Thoracic aorta (tissue), 2 donors: ENCODE measurements around the gene RAI1. TPM values are rescaled to one million over a fixed set of nuclear protein-coding genes. Genes with fewer than 3 reads are reported as not detected.

ENCODE experiments used
- ATAC-seq: fragments of 150-250 bp; one replicate; pipeline ENCODE4 v1.8.0; 2017; ENCODE audit warnings: low read depth; ENCODE audit not compliant: insufficient number of reproducible peaks, low FRiP score
- DNase-seq: peaks from one replicate; pipeline ENCODE4 v3.0.0-alpha.2; 2020; ENCODE audit warnings: low spot score
- H3K27ac ChIP-seq, 2 donors: fragments of 200-600 bp; sonication (generic); 1 replicate in 1 of 2; 2 replicates in 1 of 2; pipeline ENCODE4 v1.5.1; 2016; ENCODE audit warnings: mild to moderate bottlenecking in 2 of 2, moderate library complexity in 2 of 2
- H3K27me3 ChIP-seq: fragments of 200-600 bp; sonication (generic); replicated peaks from 2 replicates; pipeline ENCODE4 v1.6.0; 2016; ENCODE audit warnings: mild to moderate bottlenecking; ENCODE audit not compliant: insufficient read depth
- H3K36me3 ChIP-seq: fragments of 200-600 bp; sonication (generic); one replicate; pipeline ENCODE4 v1.5.1; 2016
- H3K4me1 ChIP-seq, 2 donors: fragments of 200-600 bp; sonication (generic); 1 replicate in 1 of 2; 2 replicates in 1 of 2; pipeline versions ENCODE4 v1.5.1 to v1.6.0; 2016; ENCODE audit warnings: low read depth in 2 of 2, mild to moderate bottlenecking in 1 of 2; ENCODE audit not compliant: control insufficient read depth in 1 of 2
- H3K4me3 ChIP-seq: fragments of 200-600 bp; sonication (generic); 2 replicates; pipeline ENCODE4 v1.5.1; 2016; ENCODE audit warnings: mild to moderate bottlenecking
- H3K9me3 ChIP-seq: fragments of 200-600 bp; sonication (generic); 2 replicates; pipeline ENCODE4 v1.5.1; 2016
- total RNA-seq, 2 donors: library from RNA; depleted of rRNA; stranded (reverse); fragments of >200 nt; gene quantifications; one replicate each; pipeline versions ENCODE4 v1.1.0 to v1.2.3, GENCODE V29; 2016
- TF ChIP-seq, protein P1 (sequence below): fragments of 200-600 bp; sonication (generic); IDR thresholded peaks from one replicate; pipeline ENCODE4 v1.5.1; 2019; ENCODE audit warnings: antibody characterized with exemption

Gene RAI1
- total RNA-seq, 2 donors from 2014 or later, result 21.0 to 31.5 TPM

DNA sequence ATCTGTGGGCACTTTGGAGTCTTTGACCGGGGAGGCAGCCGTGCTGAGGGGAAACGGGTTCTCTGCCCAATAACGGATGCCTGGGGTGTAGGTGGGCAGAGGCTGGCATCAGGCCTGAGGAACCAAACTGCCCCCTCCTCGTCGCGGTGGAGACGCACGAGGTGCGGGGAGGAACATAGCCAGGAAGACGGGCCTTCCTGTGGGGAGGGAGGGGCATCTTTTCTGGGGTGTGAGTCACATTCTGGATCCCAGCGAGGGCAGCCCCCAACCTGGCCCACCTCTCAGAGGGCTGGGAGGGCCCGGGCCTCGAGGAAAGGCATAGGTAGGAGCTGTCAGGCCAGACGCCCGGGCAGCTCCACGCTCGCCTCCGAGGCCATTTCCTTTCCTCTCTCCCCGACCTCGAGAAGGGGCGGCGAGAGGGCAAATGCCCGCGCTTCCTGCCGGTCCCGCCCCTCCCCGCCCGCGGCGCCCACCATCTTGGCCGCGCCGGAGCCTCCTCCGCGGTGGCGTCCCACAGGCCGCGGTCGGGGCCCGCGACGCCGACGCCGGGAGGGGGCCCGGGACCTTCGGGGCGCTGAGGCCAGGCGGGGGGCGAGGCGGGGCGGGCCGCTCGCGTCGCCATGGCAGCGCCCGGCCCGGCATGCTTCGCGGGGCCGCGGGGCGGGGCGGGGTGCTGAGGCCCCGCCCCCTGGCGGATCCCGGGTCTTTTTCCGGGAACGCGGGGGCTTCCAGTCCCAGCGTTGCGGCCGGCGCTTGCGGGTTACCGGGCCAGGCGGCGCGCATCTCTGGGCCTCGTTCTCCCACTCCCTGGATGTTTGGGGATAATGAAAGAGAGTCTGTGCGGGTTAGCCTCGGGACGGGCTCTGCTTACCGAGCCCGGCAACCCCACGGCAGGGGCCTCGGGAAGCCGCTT is 13.2 kb downstream of the RAI1 start:
- Histone ChIP-seq H3K4me3 (peak overlapping the region; percentile 91), H3K4me1 (peaks cover 33 to 74% of the 10 kb centered on the region in 2 donors), H3K9me3 (no peaks in the 10 kb centered on the region), H3K27me3 (no peaks in the 10 kb centered on the region), H3K27ac (peak overlapping the region; percentile 93 to 98), H3K36me3 (no peaks in the 10 kb centered on the region)
- TF ChIP-seq, protein P1, sequence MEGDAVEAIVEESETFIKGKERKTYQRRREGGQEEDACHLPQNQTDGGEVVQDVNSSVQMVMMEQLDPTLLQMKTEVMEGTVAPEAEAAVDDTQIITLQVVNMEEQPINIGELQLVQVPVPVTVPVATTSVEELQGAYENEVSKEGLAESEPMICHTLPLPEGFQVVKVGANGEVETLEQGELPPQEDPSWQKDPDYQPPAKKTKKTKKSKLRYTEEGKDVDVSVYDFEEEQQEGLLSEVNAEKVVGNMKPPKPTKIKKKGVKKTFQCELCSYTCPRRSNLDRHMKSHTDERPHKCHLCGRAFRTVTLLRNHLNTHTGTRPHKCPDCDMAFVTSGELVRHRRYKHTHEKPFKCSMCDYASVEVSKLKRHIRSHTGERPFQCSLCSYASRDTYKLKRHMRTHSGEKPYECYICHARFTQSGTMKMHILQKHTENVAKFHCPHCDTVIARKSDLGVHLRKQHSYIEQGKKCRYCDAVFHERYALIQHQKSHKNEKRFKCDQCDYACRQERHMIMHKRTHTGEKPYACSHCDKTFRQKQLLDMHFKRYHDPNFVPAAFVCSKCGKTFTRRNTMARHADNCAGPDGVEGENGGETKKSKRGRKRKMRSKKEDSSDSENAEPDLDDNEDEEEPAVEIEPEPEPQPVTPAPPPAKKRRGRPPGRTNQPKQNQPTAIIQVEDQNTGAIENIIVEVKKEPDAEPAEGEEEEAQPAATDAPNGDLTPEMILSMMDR, result no peak
- peak; percentile 36 for DNase-seq
- peak; percentile 59 for ATAC-seq

DNA sequence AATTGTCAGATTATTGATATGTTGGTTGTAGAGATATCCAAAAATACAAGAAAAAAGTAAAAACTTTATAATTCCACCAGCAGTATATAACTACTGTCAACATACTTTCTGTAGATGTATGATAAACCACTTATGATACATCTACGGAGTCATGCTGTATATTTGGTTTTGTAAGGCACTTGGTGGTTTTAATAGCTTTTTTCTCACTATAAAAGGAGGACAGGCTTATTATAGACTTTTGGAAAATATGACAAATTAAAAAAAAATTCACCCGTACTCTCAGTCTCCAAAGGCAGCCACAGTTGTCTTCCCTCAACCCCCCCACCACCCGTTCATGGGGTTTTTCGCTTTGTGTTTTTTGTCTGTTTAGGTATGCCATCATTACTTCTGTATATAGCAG is 14.8 kb downstream of the RAI1 start:
- no peaks in the 10 kb centered on the region for H3K27me3 ChIP-seq
- DNase-seq, result no peak
- TF ChIP-seq, protein P1, result no peak
- H3K4me1 ChIP-seq, result peaks cover 33 to 87% of the 10 kb centered on the region in 2 donors
- H3K27ac ChIP-seq, result peak overlapping the region; percentile 93 to 98
- no peak for ATAC-seq
- H3K36me3 ChIP-seq, result no peaks in the 10 kb centered on the region
- H3K4me3 ChIP-seq, result peak overlapping the region; percentile 91
- no peaks in the 10 kb centered on the region for H3K9me3 ChIP-seq

DNA sequence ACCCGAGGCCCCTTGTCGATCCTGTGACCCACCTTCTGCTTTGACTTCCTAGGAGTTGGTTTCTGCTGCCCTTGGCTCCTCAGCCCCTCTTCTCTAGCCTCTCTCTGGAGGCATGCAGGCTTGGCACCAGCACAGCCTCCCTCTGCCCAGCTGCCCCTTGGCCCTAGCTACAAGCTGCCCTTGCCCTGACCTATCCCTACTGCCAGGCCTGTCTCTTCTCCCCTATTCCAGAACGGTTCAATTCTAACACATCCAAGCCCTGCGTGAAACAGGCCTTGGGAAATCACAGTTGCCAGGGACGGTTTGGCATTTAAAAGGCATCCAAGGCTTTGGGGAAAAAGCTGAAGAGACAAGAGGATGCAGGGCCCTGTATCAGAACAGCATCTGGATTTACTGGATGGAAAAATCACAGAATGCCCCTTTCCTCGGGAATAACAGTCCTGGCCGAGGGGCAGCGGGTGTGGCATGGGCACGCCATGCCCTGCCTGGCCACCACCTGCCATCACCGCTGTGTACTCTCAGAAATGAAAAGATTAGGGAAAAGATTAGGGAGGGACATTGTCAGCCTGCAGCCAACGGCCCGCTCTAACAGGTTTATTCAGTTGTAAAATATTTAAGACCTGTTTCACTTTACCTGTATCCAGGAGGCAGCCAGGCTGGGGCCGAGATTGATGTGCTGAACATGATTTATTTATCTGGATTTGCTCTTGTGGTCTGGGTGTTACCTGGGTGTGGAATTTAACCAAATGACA is 15.8 kb downstream of the RAI1 start:
- Histone ChIP-seq H3K4me3 (no peak overlapping the region), H3K27me3 (no peaks in the 10 kb centered on the region), H3K9me3 (no peaks in the 10 kb centered on the region), H3K27ac (peak overlapping the region; percentile 93 to 98), H3K4me1 (peaks cover 33 to 78% of the 10 kb centered on the region in 2 donors), H3K36me3 (no peaks in the 10 kb centered on the region)
- TF ChIP-seq, protein P1, result no peak
- ATAC-seq, result no peak
- no peak for DNase-seq

DNA sequence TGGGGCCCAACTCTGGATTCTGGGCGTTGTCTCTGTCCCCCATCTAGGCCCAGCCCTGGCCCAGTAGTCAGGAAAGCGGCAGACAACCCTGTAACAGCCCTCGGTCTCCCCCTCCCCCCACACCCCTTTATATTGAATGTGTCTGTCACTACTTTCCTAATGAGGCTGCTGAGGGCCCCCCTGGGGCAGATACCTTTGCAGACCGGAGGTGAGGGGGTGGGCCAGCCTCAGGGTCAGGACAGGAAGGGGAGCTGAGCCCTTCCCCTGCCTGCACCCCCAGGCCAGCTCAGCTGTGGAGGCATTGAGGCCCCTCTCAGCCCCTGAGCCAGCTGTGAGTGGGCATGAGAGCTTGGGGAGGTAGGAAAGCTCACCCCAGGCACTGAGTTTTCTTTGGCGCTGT is 17.1 kb downstream of the RAI1 start:
- Histone ChIP-seq H3K9me3 (no peaks in the 10 kb centered on the region), H3K36me3 (no peaks in the 10 kb centered on the region), H3K27ac (peak overlapping the region in 1 of 2 donors; percentile 26), H3K4me3 (no peak overlapping the region), H3K27me3 (no peaks in the 10 kb centered on the region), H3K4me1 (peaks cover 27 to 65% of the 10 kb centered on the region in 2 donors)
- TF ChIP-seq, protein P1, result no peak
- DNase-seq, result no peak
- ATAC-seq, result no peak

DNA sequence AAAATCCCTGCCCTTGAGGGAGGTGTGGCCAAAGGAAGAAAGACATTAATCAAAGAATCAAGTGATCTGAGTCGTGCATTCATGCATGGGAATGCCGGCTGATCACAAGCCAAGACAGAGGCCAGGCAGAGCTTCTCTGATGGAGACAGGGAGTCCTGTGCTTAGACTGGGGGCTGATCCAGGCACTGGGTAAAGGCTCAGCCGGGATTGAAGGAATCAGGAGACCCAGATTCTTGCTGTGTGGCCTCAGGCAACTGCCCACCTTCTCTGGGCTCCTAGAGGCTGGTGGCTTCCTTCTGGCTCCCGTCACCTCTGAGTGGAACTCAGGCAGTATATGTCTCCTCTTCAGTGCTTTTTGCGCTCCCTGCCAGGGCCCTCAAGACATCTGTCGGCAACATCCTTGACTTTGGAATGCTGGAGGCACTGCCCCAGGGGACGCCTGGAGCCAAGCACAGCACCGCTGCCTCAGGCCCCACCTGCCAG is 17.7 kb downstream of the RAI1 start:
- ATAC-seq, result no peak
- peak overlapping the region in 1 of 2 donors; percentile 26 for H3K27ac ChIP-seq
- TF ChIP-seq, protein P1, result no peak
- H3K36me3 ChIP-seq, result no peaks in the 10 kb centered on the region
- H3K27me3 ChIP-seq, result no peaks in the 10 kb centered on the region
- H3K4me3 ChIP-seq, result no peak overlapping the region
- no peaks in the 10 kb centered on the region for H3K9me3 ChIP-seq
- H3K4me1 ChIP-seq, result peaks cover 21 to 60% of the 10 kb centered on the region in 2 donors
- no peak for DNase-seq
